Measurements from ENCODE around the gene ZNF516.

DNA sequence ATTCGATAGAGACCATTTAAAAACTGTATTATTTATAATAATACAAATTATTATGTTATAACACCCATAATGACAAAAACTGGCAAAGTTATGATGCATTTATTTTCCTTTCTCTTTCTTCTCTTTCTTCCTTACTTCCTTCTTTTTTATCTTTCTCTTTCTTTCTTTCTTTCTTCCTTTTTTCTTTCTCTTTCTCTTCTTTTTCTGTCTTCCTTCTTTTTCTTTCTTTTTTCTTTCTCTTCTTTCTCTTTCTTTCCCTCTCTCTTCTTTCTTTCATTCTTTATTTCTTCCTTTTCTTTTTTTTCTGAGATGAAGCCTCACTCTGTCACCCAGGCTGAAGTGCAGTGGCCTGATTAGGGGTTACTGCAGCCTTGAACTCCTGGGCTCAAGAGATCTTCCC is 27.5 kb upstream of the ZNF516 start:
- TF ChIP-seq, protein P1, sequence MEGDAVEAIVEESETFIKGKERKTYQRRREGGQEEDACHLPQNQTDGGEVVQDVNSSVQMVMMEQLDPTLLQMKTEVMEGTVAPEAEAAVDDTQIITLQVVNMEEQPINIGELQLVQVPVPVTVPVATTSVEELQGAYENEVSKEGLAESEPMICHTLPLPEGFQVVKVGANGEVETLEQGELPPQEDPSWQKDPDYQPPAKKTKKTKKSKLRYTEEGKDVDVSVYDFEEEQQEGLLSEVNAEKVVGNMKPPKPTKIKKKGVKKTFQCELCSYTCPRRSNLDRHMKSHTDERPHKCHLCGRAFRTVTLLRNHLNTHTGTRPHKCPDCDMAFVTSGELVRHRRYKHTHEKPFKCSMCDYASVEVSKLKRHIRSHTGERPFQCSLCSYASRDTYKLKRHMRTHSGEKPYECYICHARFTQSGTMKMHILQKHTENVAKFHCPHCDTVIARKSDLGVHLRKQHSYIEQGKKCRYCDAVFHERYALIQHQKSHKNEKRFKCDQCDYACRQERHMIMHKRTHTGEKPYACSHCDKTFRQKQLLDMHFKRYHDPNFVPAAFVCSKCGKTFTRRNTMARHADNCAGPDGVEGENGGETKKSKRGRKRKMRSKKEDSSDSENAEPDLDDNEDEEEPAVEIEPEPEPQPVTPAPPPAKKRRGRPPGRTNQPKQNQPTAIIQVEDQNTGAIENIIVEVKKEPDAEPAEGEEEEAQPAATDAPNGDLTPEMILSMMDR (IDR thresholded peaks at IDR 0.05 in 2 of 3, conservative IDR thresholded peaks at IDR 0.05 in 1 of 3; ENCODE audit: control insufficient read depth in 2 of 3, extremely low read depth in 1 of 3, insufficient read depth in 1 of 3, low read depth in 3 of 3, low read length in 3 of 3): no peak
- no peak for TF ChIP-seq RCOR1 (conservative IDR thresholded peaks at IDR 0.05; ENCODE audit: low read depth, low read length)
- TF ChIP-seq RB1 (IDR thresholded peaks at IDR 0.05; ENCODE audit: borderline replicate concordance): no peak
- TF ChIP-seq FOXK2 (IDR thresholded peaks at IDR 0.05): no peak
- no peak for TF ChIP-seq EZH2 (IDR thresholded peaks at IDR 0.05; ENCODE audit: borderline replicate concordance, control insufficient read depth, low read depth, low read length)
- TF ChIP-seq, protein P2, sequence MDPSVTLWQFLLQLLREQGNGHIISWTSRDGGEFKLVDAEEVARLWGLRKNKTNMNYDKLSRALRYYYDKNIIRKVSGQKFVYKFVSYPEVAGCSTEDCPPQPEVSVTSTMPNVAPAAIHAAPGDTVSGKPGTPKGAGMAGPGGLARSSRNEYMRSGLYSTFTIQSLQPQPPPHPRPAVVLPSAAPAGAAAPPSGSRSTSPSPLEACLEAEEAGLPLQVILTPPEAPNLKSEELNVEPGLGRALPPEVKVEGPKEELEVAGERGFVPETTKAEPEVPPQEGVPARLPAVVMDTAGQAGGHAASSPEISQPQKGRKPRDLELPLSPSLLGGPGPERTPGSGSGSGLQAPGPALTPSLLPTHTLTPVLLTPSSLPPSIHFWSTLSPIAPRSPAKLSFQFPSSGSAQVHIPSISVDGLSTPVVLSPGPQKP (IDR thresholded peaks at IDR 0.05; ENCODE audit: low read depth, low read length): no peak
- TF ChIP-seq TCF12 (IDR thresholded peaks at IDR 0.05; ENCODE audit: low read depth, low read length): no peak
- no peak for TF ChIP-seq POLR2AphosphoS5 (IDR thresholded peaks at IDR 0.05; ENCODE audit: low read length)
- no peak for TF ChIP-seq NFYA (IDR thresholded peaks at IDR 0.05; ENCODE audit: borderline replicate concordance, low read depth, low read length)

All from GM12878 (cell line).